Fibroblast of lung (primary cell): ENCODE data around the gene BMS1. TPM values are rescaled to one million over a fixed set of nuclear protein-coding genes. Genes with fewer than 3 reads are reported as not detected.

ENCODE experiments used
- DNase-seq, 2 donors: peaks; one replicate each; pipeline versions ENCODE4 v3.0.0 to v3.0.0-alpha.2; 2010; ENCODE audit warnings: low read depth in 2 of 2
- H2AFZ ChIP-seq: 2 replicates; pipeline ENCODE4 v1.5.1; 2012; ENCODE audit warnings: low read length, control low read depth, inconsistent platforms
- H3K27ac ChIP-seq: 2 replicates; pipeline ENCODE4 v1.5.1; 2011; ENCODE audit warnings: low read length, control low read depth; ENCODE audit not compliant: insufficient read depth
- H3K27me3 ChIP-seq: 2 replicates; pipeline ENCODE4 v1.5.1; 2011; ENCODE audit warnings: mild to moderate bottlenecking, low read length; ENCODE audit not compliant: control insufficient read depth, insufficient read depth
- H3K36me3 ChIP-seq: 2 replicates; pipeline ENCODE4 v1.5.1; 2011; ENCODE audit warnings: low read length; ENCODE audit not compliant: control insufficient read depth, insufficient read depth
- H3K4me1 ChIP-seq: 2 replicates; pipeline ENCODE4 v1.5.1; 2011; ENCODE audit warnings: low read length; ENCODE audit not compliant: control insufficient read depth, insufficient read depth; ENCODE audit errors: extremely low read depth
- H3K4me2 ChIP-seq: 2 replicates; pipeline ENCODE4 v1.5.1; 2011; ENCODE audit warnings: low read length, control low read depth; ENCODE audit not compliant: insufficient read depth; ENCODE audit errors: extremely low read depth
- H3K4me3 ChIP-seq, 4 experiments: fragments of 200-600 bp in 1 of 4; sonication (generic) in 1 of 4; replicated peaks in 1 of 4; 2 replicates each; pipeline ENCODE4 v1.5.1; 2011 to 2016; ENCODE audit warnings: low read length in 4 of 4, low read depth in 3 of 4, mild to moderate bottlenecking in 3 of 4, control low read depth in 2 of 4, inconsistent platforms in 1 of 4, mixed read lengths in 1 of 4; ENCODE audit not compliant: insufficient read depth in 1 of 4; ENCODE audit errors: control extremely low read depth in 1 of 4
- H3K79me2 ChIP-seq: 2 replicates; pipeline ENCODE4 v1.5.1; 2012; ENCODE audit warnings: mild to moderate bottlenecking, low read length, inconsistent platforms; ENCODE audit not compliant: control insufficient read depth, insufficient read depth
- H3K9ac ChIP-seq: 2 replicates; pipeline ENCODE4 v1.5.1; 2011; ENCODE audit warnings: mild to moderate bottlenecking, low read length, control low read depth; ENCODE audit not compliant: insufficient read depth
- H3K9me3 ChIP-seq: 2 replicates; pipeline ENCODE4 v1.5.1; 2012; ENCODE audit warnings: low read depth, low read length; ENCODE audit not compliant: control insufficient read depth, insufficient read depth
- H4K20me1 ChIP-seq: 2 replicates; pipeline ENCODE4 v1.5.1; 2011; ENCODE audit warnings: low read length; ENCODE audit not compliant: control insufficient read depth, insufficient read depth; ENCODE audit errors: extremely low read depth
- CTCF ChIP-seq, 2 donors: IDR thresholded peaks in 1 of 2; conservative IDR thresholded peaks in 1 of 2; 1 replicate in 1 of 2; 2 replicates in 1 of 2; pipeline ENCODE4 v1.5.1; 2011 to 2012; ENCODE audit warnings: low read length in 2 of 2, control low read depth in 1 of 2, inconsistent platforms in 1 of 2, low read depth in 1 of 2, mild to moderate bottlenecking in 1 of 2
- EZH2 ChIP-seq: IDR thresholded peaks from 2 replicates; pipeline ENCODE4 v1.5.1; 2012; ENCODE audit warnings: low read length, control low read depth, mild to moderate bottlenecking; ENCODE audit errors: missing control alignments
- polyA plus RNA-seq, 2 donors: library from polyadenylated mRNA; depleted of rRNA in 1 of 2; stranded (reverse) in 1 of 2; unstranded in 1 of 2; fragments of >200 nt; gene quantifications; 2 replicates each; pipeline ENCODE4 v1.2.1, GENCODE V29; 2011 to 2012; ENCODE audit warnings: missing spikeins in 1 of 2
- total RNA-seq: library from RNA; depleted of rRNA; stranded (reverse); fragments of >200 nt; gene quantifications from 2 replicates; pipeline ENCODE4 v1.2.1, GENCODE V29; 2014

Gene BMS1
- total and polyA plus RNA-seq, 2 donors (not counting 1 experiment from before 2014, with no cell fraction given), result 6.4 to 13.9 TPM

GRCh38 chr10:42875388-42875755 lies 92.8 kb downstream of the BMS1 start:
- DNase-seq, result no peak
- no peak overlapping the region for H3K27ac ChIP-seq
- H3K36me3 ChIP-seq, result no peaks in the 10 kb centered on the region
- H3K9ac ChIP-seq, result no peak overlapping the region
- H3K4me3 ChIP-seq, result no peak overlapping the region
- no peaks in the 10 kb centered on the region for H3K79me2 ChIP-seq
- no peaks in the 10 kb centered on the region for H3K9me3 ChIP-seq
- no peaks in the 10 kb centered on the region for H4K20me1 ChIP-seq
- no peak overlapping the region for H2AFZ ChIP-seq
- H3K27me3 ChIP-seq, result no peaks in the 10 kb centered on the region
- H3K4me2 ChIP-seq, result no peak overlapping the region
- H3K4me1 ChIP-seq, result no peaks in the 10 kb centered on the region
- TF ChIP-seq CTCF (conservative IDR thresholded peaks at IDR 0.05 in 1 of 2, IDR thresholded peaks at IDR 0.05 in 1 of 2; ENCODE audit: low read depth in 1 of 2, low read length in 2 of 2), result no peak
- no peak for TF ChIP-seq EZH2

- Histone ChIP-seq H2AFZ (no peak overlapping the region), H3K4me2 (peak overlapping the region; percentile 44)
- DNase-seq, result peak in 1 of 2 donors; percentile 20
Observed at GRCh38 chr10:42875798-42876341, 93.3 kb downstream of the BMS1 start.

GRCh38 chr10:42876476-42876875 lies 93.9 kb downstream of the BMS1 start:
- H3K27ac ChIP-seq, result no peak overlapping the region
- no peaks in the 10 kb centered on the region for H3K9me3 ChIP-seq
- H2AFZ ChIP-seq, result no peak overlapping the region
- no peak overlapping the region for H3K4me3 ChIP-seq
- H4K20me1 ChIP-seq, result no peaks in the 10 kb centered on the region
- no peaks in the 10 kb centered on the region for H3K27me3 ChIP-seq
- TF ChIP-seq EZH2 (no peak), CTCF (conservative IDR thresholded peaks at IDR 0.05 in 1 of 2, IDR thresholded peaks at IDR 0.05 in 1 of 2; ENCODE audit: low read depth in 1 of 2, low read length in 2 of 2) (no peak)
- no peaks in the 10 kb centered on the region for H3K4me1 ChIP-seq
- H3K36me3 ChIP-seq, result no peaks in the 10 kb centered on the region
- no peaks in the 10 kb centered on the region for H3K79me2 ChIP-seq
- H3K4me2 ChIP-seq, result no peak overlapping the region
- no peak for DNase-seq
- no peak overlapping the region for H3K9ac ChIP-seq

More at GRCh38 chr10:42875798-42876341, 93.3 kb downstream of the BMS1 start:
- Histone ChIP-seq H3K27ac (no peak overlapping the region), H3K9me3 (no peaks in the 10 kb centered on the region), H3K27me3 (no peaks in the 10 kb centered on the region), H3K79me2 (no peaks in the 10 kb centered on the region), H3K4me1 (no peaks in the 10 kb centered on the region), H4K20me1 (no peaks in the 10 kb centered on the region), H3K4me3 (no peak overlapping the region), H3K36me3 (no peaks in the 10 kb centered on the region), H3K9ac (no peak overlapping the region)
- TF ChIP-seq EZH2 (no peak), CTCF (conservative IDR thresholded peaks at IDR 0.05 in 1 of 2, IDR thresholded peaks at IDR 0.05 in 1 of 2; ENCODE audit: low read depth in 1 of 2, low read length in 2 of 2) (no peak)
